GM23338 (cell line): Measurements from ENCODE around the gene CCDC93. TPM values are rescaled to one million over a fixed set of nuclear protein-coding genes. Genes with fewer than 3 reads are reported as not detected.

Experiments
- ATAC-seq: fragments of 200-7000 bp; cut with Tn5 transposase; 3 replicates; pipeline ENCODE4 v1.9.1; 2020
- DNase-seq: peaks from one replicate; pipeline ENCODE4 v3.0.0-alpha.2; 2015; ENCODE audit warnings: low spot score
- H2AFZ ChIP-seq: fragments of 200-600 bp; sonication (generic); 2 replicates; pipeline ENCODE4 v1.8.0; 2016; ENCODE audit warnings: antibody characterized with exemption, mild to moderate bottlenecking, moderate library complexity
- H3F3A ChIP-seq: fragments of 200-600 bp; sonication (generic); replicated peaks from 2 replicates; pipeline ENCODE4 v1.8.0; 2017; ENCODE audit warnings: antibody characterized with exemption, mixed run types, low read depth
- H3K27ac ChIP-seq: fragments of 200-600 bp; sonication (generic); 2 replicates; pipeline ENCODE4 v1.6.1; 2016; ENCODE audit warnings: low read depth
- H3K27me3 ChIP-seq: fragments of 200-600 bp; sonication (generic); 2 replicates; pipeline ENCODE4 v1.8.0; 2016; ENCODE audit warnings: mild to moderate bottlenecking, mixed run types, moderate library complexity; ENCODE audit not compliant: insufficient read depth
- H3K36me3 ChIP-seq: fragments of 200-600 bp; sonication (generic); 2 replicates; pipeline ENCODE4 v1.8.0; 2016; ENCODE audit warnings: mild to moderate bottlenecking; ENCODE audit not compliant: insufficient read depth
- H3K4me1 ChIP-seq: fragments of 200-600 bp; sonication (generic); 2 replicates; pipeline ENCODE4 v1.8.0; 2016; ENCODE audit warnings: mild to moderate bottlenecking, moderate library complexity; ENCODE audit not compliant: insufficient read depth
- H3K4me2 ChIP-seq: fragments of 200-600 bp; sonication (generic); 2 replicates; pipeline ENCODE4 v1.7.1; 2017; ENCODE audit warnings: mixed run types
- H3K4me3 ChIP-seq: fragments of 200-600 bp; sonication (generic); 2 replicates; pipeline ENCODE4 v1.6.1; 2016; ENCODE audit warnings: mixed run types
- H3K79me2 ChIP-seq: fragments of 200-600 bp; sonication (generic); replicated peaks from 2 replicates; pipeline ENCODE4 v1.8.0; 2017; ENCODE audit warnings: mild to moderate bottlenecking; ENCODE audit not compliant: insufficient read depth
- H3K9me2 ChIP-seq: fragments of 200-600 bp; sonication (generic); 2 replicates; pipeline ENCODE4 v1.8.0; 2017; ENCODE audit not compliant: insufficient read depth
- H4K20me1 ChIP-seq: fragments of 200-600 bp; sonication (generic); replicated peaks from 2 replicates; pipeline ENCODE4 v1.8.0; 2017; ENCODE audit warnings: mild to moderate bottlenecking; ENCODE audit not compliant: insufficient read depth
- H3K27ac Mint-ChIP-seq: 2 replicates; pipeline ENCODE4 v1.8.0; 2020; ENCODE audit warnings: inconsistent platforms, mild to moderate bottlenecking, moderate library complexity, mixed read lengths
- H3K27me3 Mint-ChIP-seq: 3 replicates; pipeline ENCODE4 v1.8.0; 2022; ENCODE audit warnings: low read depth, mild to moderate bottlenecking, moderate library complexity, mixed read lengths, inconsistent platforms; ENCODE audit not compliant: insufficient read depth, poor library complexity
- H3K36me3 Mint-ChIP-seq: 3 replicates; pipeline ENCODE4 v1.8.0; 2021; ENCODE audit warnings: low read depth, mild to moderate bottlenecking, inconsistent platforms, moderate library complexity, mixed read lengths
- H3K4me1 Mint-ChIP-seq: 3 replicates; pipeline ENCODE4 v1.8.0; 2020; ENCODE audit warnings: mild to moderate bottlenecking, inconsistent platforms, mixed read lengths
- H3K4me3 Mint-ChIP-seq: 3 replicates; pipeline ENCODE4 v1.8.0; 2021; ENCODE audit warnings: moderate library complexity, mild to moderate bottlenecking, inconsistent platforms, mixed read lengths
- H3K9me3 Mint-ChIP-seq: 3 replicates; pipeline ENCODE4 v1.8.0; 2020; ENCODE audit warnings: moderate library complexity, mild to moderate bottlenecking, inconsistent platforms, mixed read lengths
- CREB1 ChIP-seq: fragments of 250-450 bp; sonication (Bioruptor Pico); IDR thresholded peaks from 2 replicates; pipeline ENCODE4 v1.5.0; 2020; ENCODE audit warnings: low read depth, mild to moderate bottlenecking, moderate library complexity
- JUNB ChIP-seq: IDR thresholded peaks from one replicate; pipeline ENCODE4 v1.6.1; 2016; ENCODE audit warnings: antibody characterized with exemption; ENCODE audit not compliant: unreplicated experiment
- NANOG ChIP-seq: IDR thresholded peaks from 2 replicates; pipeline ENCODE4 v1.6.1; 2016; ENCODE audit warnings: antibody characterized with exemption, borderline replicate concordance
- POLR2AphosphoS5 ChIP-seq: IDR thresholded peaks from 2 replicates; pipeline ENCODE4 v1.6.1; 2016; ENCODE audit warnings: antibody characterized with exemption, low read depth
- REST ChIP-seq: IDR thresholded peaks from one replicate; pipeline ENCODE4 v1.6.1; 2018; ENCODE audit warnings: antibody characterized with exemption; ENCODE audit not compliant: unreplicated experiment
- STAT1 ChIP-seq: IDR thresholded peaks from one replicate; pipeline ENCODE4 v1.6.1; 2016; ENCODE audit warnings: antibody characterized with exemption; ENCODE audit not compliant: unreplicated experiment
- ZNF114 ChIP-seq: fragments of 250-450 bp; sonication (Bioruptor Pico); IDR thresholded peaks from 2 replicates; pipeline ENCODE4 v1.5.0; 2020; ENCODE audit warnings: mild to moderate bottlenecking, moderate library complexity
- ZNF462 ChIP-seq: fragments of 250-450 bp; sonication (Bioruptor Pico); IDR thresholded peaks from 2 replicates; pipeline ENCODE4 v1.5.0; 2020; ENCODE audit warnings: mild to moderate bottlenecking, moderate library complexity
- polyA plus RNA-seq: library from polyadenylated mRNA; unstranded; fragments of >200 nt; fragmentation: Nextera tagmentation; extraction: Ambion mirVana; gene quantifications from 2 replicates; pipeline ENCODE4 v1.2.1, GENCODE V29; 2016
- total RNA-seq: library from RNA; depleted of rRNA; stranded (reverse); fragments of >200 nt; shearing (Covaris generic); gene quantifications from 2 replicates; pipeline ENCODE4 v1.2.3, GENCODE V29; 2014

CCDC93 gene
- total and polyA plus RNA-seq, 2 experiments from 2014 or later = 13.1 to 16.8 TPM

DNA sequence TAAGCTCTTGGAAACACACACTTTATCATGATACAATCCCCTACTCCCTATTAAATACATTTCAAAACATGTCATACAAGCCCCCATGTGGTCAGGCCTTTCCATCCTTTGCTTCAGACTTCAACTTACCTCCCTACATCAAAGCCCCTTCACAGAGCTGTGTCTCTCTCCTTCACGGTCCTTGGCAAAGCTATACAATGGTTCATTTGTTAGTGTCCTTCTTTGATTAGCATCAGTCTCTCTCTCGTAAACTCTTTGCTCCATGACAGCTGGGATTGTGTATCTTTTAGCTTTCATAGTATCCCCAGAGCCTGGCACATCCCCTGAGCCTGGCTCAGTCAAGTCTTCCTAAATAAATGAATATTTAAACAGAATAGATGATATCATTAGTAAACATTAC, 48.8 kb upstream of the CCDC93 start:
- H3K4me2 ChIP-seq = no peak overlapping the region
- ATAC-seq (no peak), DNase-seq (no peak)
- H3F3A ChIP-seq = no peaks in the 10 kb centered on the region
- Mint-ChIP-seq H3K36me3 (no peaks in the 10 kb centered on the region), H3K27me3 (no peaks in the 10 kb centered on the region), H3K4me1 (no peaks in the 10 kb centered on the region; the same call in 2 of the 3 replicates), H3K4me3 (no peak overlapping the region), H3K9me3 (no peaks in the 10 kb centered on the region), H3K27ac (no peak overlapping the region)
- no peaks in the 10 kb centered on the region for H3K79me2 ChIP-seq
- no peaks in the 10 kb centered on the region for H3K27me3 ChIP-seq
- TF ChIP-seq ZNF114 (CRISPR knock-in tag) (no peak), CREB1 (CRISPR knock-in tag) (no peak), JUNB (no peak), STAT1 (no peak), REST (no peak), ZNF462 (CRISPR knock-in tag) (no peak), NANOG (no peak), POLR2AphosphoS5 (no peak)
- no peak overlapping the region for H3K27ac ChIP-seq
- H3K4me3 ChIP-seq = no peak overlapping the region
- no peak overlapping the region for H2AFZ ChIP-seq
- H3K4me1 ChIP-seq = no peaks in the 10 kb centered on the region
- H3K36me3 ChIP-seq = no peaks in the 10 kb centered on the region
- no peaks in the 10 kb centered on the region for H3K9me2 ChIP-seq
- no peaks in the 10 kb centered on the region for H4K20me1 ChIP-seq
